Osteocyte (in vitro differentiated cells): ENCODE measurements around the gene GARNL3. TPM values are rescaled to one million over a fixed set of nuclear protein-coding genes. Genes with fewer than 3 reads are reported as not detected.
A peak's percentile ranks its signal among the peaks of the same experiment; 100 is the strongest.

Experiments used
- DNase-seq: peaks from one replicate; pipeline ENCODE4 v3.0.0; 2021; ENCODE audit warnings: mixed read lengths; ENCODE audit not compliant: unreplicated experiment; ENCODE audit errors: extremely low spot score
- H3K27ac Mint-ChIP-seq: one replicate; pipeline ENCODE4 v1.8.0; 2021; ENCODE audit warnings: mild to moderate bottlenecking, mixed read lengths; ENCODE audit not compliant: unreplicated experiment
- H3K27me3 Mint-ChIP-seq: one replicate; pipeline ENCODE4 v1.8.0; 2021; ENCODE audit warnings: mixed read lengths; ENCODE audit not compliant: unreplicated experiment
- H3K36me3 Mint-ChIP-seq: one replicate; pipeline ENCODE4 v1.8.0; 2021; ENCODE audit warnings: mixed read lengths; ENCODE audit not compliant: unreplicated experiment
- H3K4me1 Mint-ChIP-seq: one replicate; pipeline ENCODE4 v1.8.0; 2021; ENCODE audit warnings: mixed read lengths; ENCODE audit not compliant: unreplicated experiment
- H3K4me3 Mint-ChIP-seq: one replicate; pipeline ENCODE4 v1.8.0; 2021; ENCODE audit warnings: mild to moderate bottlenecking, moderate library complexity, mixed read lengths; ENCODE audit not compliant: unreplicated experiment
- H3K9me3 Mint-ChIP-seq: one replicate; pipeline ENCODE4 v1.8.0; 2021; ENCODE audit warnings: mixed read lengths; ENCODE audit not compliant: unreplicated experiment
- CTCF ChIP-seq: fragments of 200-600 bp; sonication (generic); IDR thresholded peaks from 2 replicates; pipeline ENCODE4 v1.5.0; 2021; ENCODE audit warnings: antibody characterized with exemption, mild to moderate bottlenecking, moderate library complexity
- total RNA-seq: library from RNA; stranded (reverse); gene quantifications from 2 replicates; pipeline ENCODE4 v1.2.1, GENCODE V29; 2021

GARNL3 gene
- total RNA-seq, 1 donor from 2014 or later: 6.0 TPM

GRCh38 chr9:127218818-127219217 lies 45.8 kb upstream of the GARNL3 start:
- Mint-ChIP-seq H3K4me1 (peaks cover 8% of the 10 kb centered on the region), H3K27me3 (peaks cover 18% of the 10 kb centered on the region)
- TF ChIP-seq CTCF: no peak

GRCh38 chr9:127219520-127219919 lies 45.1 kb upstream of the GARNL3 start:
- H3K27ac Mint-ChIP-seq: no peak overlapping the region
- H3K36me3 Mint-ChIP-seq: no peaks in the 10 kb centered on the region
- TF ChIP-seq CTCF: no peak
- H3K4me3 Mint-ChIP-seq: no peak overlapping the region
- H3K9me3 Mint-ChIP-seq: no peaks in the 10 kb centered on the region
- no peak for DNase-seq
- H3K4me1 Mint-ChIP-seq: peaks cover 12% of the 10 kb centered on the region
- H3K27me3 Mint-ChIP-seq: peaks cover 20% of the 10 kb centered on the region

More at GRCh38 chr9:127218818-127219217, 45.8 kb upstream of the GARNL3 start:
- no peaks in the 10 kb centered on the region for H3K9me3 Mint-ChIP-seq
- H3K36me3 Mint-ChIP-seq: no peaks in the 10 kb centered on the region
- H3K27ac Mint-ChIP-seq: no peak overlapping the region
- no peak for DNase-seq
- no peak overlapping the region for H3K4me3 Mint-ChIP-seq

- no peak for TF ChIP-seq CTCF
- H3K27me3 Mint-ChIP-seq: peaks cover 16% of the 10 kb centered on the region
- H3K9me3 Mint-ChIP-seq: no peaks in the 10 kb centered on the region
- no peak overlapping the region for H3K4me3 Mint-ChIP-seq
- H3K27ac Mint-ChIP-seq: no peak overlapping the region
- H3K4me1 Mint-ChIP-seq: peaks cover 14% of the 10 kb centered on the region
- DNase-seq: no peak
- no peaks in the 10 kb centered on the region for H3K36me3 Mint-ChIP-seq
These were observed 42.9 kb upstream of the GARNL3 start for GRCh38 chr9:127221695-127222094.

GRCh38 chr9:127222388-127223095 lies 42.0 kb upstream of the GARNL3 start:
- Mint-ChIP-seq H3K36me3 (no peaks in the 10 kb centered on the region), H3K9me3 (no peaks in the 10 kb centered on the region), H3K27ac (no peak overlapping the region), H3K4me3 (no peak overlapping the region), H3K4me1 (peaks cover 14% of the 10 kb centered on the region), H3K27me3 (peaks cover 16% of the 10 kb centered on the region)
- no peak for TF ChIP-seq CTCF
- DNase-seq: no peak

GRCh38 chr9:127223266-127223665 lies 41.3 kb upstream of the GARNL3 start:
- Mint-ChIP-seq H3K27ac (no peak overlapping the region), H3K27me3 (peaks cover 16% of the 10 kb centered on the region), H3K36me3 (no peaks in the 10 kb centered on the region), H3K4me3 (peak overlapping the region; percentile 6), H3K4me1 (peaks cover 14% of the 10 kb centered on the region), H3K9me3 (no peaks in the 10 kb centered on the region)
- no peak for TF ChIP-seq CTCF
- DNase-seq: no peak
